ENCODE data around the gene PDZD11.
A peak's percentile ranks its signal among the peaks of the same experiment; 100 is the strongest.
"Not testable (repeated sequence)": the region's sequence is repeated elsewhere in the genome, so short reads cannot be mapped to it uniquely, and the experiment has no call there.

PDZD11 gene, protein sequence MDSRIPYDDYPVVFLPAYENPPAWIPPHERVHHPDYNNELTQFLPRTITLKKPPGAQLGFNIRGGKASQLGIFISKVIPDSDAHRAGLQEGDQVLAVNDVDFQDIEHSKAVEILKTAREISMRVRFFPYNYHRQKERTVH

DNA sequence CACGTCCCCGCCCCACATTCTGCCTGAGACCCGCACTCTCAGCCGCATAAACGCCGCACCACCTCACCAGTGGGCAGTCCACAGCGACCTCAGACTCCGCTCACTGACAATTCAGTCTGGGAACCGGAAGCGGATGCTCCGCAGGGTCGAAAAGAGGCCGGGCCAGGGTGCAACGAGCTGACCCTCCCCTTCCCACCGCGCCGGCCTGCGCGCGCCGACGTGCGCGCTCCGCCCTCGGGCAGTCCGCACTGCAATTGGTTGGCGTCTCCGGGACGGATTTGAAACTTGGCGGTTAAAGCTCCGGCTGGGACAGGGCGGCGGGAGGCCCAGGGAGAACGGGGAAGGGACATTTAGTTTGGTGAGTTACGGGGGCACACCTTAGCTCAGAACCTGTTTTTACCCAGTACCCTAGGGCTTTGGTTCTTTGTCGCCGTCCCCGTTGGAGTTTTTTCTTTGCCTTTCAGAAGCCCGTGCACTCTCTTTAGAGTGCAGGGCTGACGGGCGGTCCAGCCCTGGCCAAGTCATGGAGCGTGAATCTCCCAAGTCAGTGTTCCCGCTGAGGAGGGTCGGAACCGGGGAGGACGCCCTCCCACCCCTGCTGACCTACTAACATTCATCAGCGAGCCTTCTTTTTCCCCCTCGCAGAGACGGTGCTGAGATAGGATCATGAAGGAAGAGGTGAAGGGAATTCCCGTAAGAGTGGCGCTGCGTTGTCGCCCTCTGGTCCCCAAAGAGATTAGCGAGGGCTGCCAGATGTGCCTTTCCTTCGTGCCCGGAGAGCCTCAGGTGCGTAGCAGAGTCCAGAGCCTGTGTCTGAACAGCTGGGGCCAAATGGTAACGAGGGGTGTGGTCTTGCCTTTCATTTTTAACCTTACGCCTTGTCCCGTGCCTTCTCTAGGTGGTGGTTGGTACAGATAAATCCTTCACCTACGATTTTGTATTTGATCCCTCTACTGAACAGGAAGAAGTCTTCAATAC, at the start of gene PDZD11, which contains the start of gene KIF4A:
PDZD11 (minus strand) TSS at position 135 of the 978 bp plus-strand sequence. CDS start 586 bp downstream, outside the sequence.
KIF4A (plus strand) TSS at position 312 of the 978 bp plus-strand sequence; CDS start at position 667, 355 bp downstream.
- peak; percentile 43 for DNase-seq (ENCODE audit: low read depth)
- TF ChIP-seq, protein P1, sequence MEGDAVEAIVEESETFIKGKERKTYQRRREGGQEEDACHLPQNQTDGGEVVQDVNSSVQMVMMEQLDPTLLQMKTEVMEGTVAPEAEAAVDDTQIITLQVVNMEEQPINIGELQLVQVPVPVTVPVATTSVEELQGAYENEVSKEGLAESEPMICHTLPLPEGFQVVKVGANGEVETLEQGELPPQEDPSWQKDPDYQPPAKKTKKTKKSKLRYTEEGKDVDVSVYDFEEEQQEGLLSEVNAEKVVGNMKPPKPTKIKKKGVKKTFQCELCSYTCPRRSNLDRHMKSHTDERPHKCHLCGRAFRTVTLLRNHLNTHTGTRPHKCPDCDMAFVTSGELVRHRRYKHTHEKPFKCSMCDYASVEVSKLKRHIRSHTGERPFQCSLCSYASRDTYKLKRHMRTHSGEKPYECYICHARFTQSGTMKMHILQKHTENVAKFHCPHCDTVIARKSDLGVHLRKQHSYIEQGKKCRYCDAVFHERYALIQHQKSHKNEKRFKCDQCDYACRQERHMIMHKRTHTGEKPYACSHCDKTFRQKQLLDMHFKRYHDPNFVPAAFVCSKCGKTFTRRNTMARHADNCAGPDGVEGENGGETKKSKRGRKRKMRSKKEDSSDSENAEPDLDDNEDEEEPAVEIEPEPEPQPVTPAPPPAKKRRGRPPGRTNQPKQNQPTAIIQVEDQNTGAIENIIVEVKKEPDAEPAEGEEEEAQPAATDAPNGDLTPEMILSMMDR (IDR thresholded peaks at IDR 0.05; ENCODE audit: low read depth, low read length, missing control alignments), result no peak
- in situ Hi-C loops (cut with HindIII; ENCODE audit: low sequenced_read_pairs), result no loop called here
- H3K4me3 ChIP-seq (ENCODE audit: low read depth, low read length), result peak within 1 kb of the TSS; percentile 60

DNA sequence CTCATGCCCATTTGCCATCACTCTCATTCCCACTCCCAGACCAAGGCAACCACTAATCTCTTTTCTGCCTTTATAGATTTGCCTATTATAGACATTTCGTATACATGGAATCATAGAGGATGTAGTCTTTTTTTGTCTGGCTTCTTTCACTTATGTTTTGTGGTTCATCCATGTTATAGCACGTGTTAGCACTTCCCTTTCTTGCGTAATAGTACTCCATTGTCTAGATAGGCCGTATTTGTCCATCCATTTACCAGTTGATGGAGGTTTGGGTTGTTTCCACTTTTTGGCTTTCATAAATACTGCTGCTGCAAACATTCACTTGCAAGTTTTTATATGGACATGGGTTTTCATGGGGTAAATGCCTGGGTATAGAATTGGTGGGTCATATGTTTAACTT, 48.6 kb upstream of the PDZD11 start:
- DNase-seq (ENCODE audit: low read depth), result no peak
- in situ Hi-C loops (cut with HindIII; ENCODE audit: low sequenced_read_pairs), result no loop called here
- TF ChIP-seq, protein P1 (IDR thresholded peaks at IDR 0.05; ENCODE audit: low read depth, low read length, missing control alignments), result no peak
- H3K4me3 ChIP-seq (ENCODE audit: low read depth, low read length), result no peak overlapping the region

DNA sequence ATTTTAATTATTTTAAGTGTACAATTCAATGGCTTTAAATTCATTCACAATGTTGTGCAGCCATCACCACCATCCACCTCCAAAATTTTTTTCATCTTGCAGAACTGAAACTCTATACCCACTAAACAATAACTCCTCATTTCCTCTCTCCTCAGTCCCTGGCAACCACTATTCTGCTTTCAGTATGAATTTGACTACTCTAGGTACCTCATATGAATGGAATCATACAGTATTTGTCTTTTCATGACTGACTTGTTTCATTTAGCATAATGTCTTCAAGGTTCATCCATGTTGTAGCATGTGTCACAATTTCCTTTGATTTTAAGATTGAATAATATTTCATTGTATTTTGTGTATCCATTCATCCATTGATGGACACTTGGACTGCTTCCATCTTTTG, 47.0 kb upstream of the PDZD11 start:
- TF ChIP-seq, protein P1 (IDR thresholded peaks at IDR 0.05; ENCODE audit: low read depth, low read length, missing control alignments), result no peak
- H3K4me3 ChIP-seq (ENCODE audit: low read depth, low read length), result no peak overlapping the region
- no peak for DNase-seq (ENCODE audit: low read depth)
- in situ Hi-C loops (cut with HindIII; ENCODE audit: low sequenced_read_pairs), result no loop called here

DNA sequence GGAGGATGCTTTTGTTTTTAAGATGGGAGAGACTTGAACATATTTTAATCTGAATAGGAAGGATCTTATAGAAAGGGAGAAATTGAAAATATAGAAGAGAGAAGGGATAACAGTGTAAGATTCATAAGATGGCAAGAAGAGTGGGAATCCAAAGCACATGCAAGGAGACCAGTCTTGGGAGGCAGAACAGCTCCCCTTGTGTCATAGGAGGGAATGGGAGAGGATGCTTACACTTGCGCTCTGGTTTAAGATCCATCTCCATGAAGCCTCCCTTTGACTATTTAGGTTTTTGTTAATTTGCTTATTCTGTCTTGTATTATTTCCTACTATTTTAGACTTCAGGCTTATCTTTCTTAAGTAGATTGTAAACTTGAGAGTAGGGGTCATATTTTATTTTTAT, 42.9 kb upstream of the PDZD11 start:
- TF ChIP-seq, protein P1 (IDR thresholded peaks at IDR 0.05; ENCODE audit: low read depth, low read length, missing control alignments), result peak; percentile 34
- H3K4me3 ChIP-seq (ENCODE audit: low read depth, low read length), result no peak overlapping the region
- no peak for DNase-seq (ENCODE audit: low read depth)
- in situ Hi-C loops (cut with HindIII; ENCODE audit: low sequenced_read_pairs), result no loop called here

DNA sequence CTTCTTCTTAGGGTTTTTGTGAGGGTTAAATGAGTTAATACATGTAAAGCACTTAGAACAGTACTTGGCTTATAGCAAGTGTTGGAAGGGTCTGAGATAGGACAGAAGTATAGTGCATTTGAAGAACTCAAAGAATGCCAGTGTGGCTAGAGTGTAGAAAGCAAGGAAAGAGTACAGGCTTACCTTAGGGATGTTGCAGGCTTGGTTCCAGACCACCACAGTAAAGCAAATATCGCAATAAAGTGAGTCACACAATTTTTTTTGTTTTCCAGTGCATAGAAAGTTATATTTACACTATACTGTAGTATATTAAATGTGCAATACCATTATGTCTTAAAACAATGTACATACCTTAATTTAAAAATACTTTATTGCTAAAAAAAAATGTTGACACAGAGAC, 41.4 kb upstream of the PDZD11 start:
- in situ Hi-C loops (cut with HindIII; ENCODE audit: low sequenced_read_pairs), result no loop called here
- peak; percentile 19 for DNase-seq (ENCODE audit: low read depth)
- H3K4me3 ChIP-seq (ENCODE audit: low read depth, low read length), result no peak overlapping the region
- TF ChIP-seq, protein P1 (IDR thresholded peaks at IDR 0.05; ENCODE audit: low read depth, low read length, missing control alignments), result no peak

DNA sequence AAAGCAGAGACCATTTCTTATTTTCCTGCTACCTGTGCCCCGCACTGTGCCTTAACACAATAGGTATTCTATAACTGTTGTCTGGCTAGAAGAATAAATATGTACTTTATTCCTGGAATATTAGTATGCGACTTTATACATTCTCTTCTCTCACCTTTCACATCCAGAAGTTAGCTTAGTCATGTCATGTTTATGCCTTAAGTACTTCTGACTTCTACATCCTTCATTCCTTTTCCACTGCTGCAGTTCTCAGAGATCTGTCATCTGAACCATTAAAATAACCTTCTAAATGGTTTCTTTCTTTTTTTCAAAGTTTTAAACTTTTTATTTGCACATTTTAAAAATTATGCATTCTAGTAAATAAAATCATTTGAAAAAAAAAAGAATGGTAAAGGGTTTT, 34.6 kb upstream of the PDZD11 start:
- TF ChIP-seq, protein P1 (IDR thresholded peaks at IDR 0.05; ENCODE audit: low read depth, low read length, missing control alignments), result no peak
- no peak for DNase-seq (ENCODE audit: low read depth)
- H3K4me3 ChIP-seq (ENCODE audit: low read depth, low read length), result no peak overlapping the region
- in situ Hi-C loops (cut with HindIII; ENCODE audit: low sequenced_read_pairs), result no loop called here

DNA sequence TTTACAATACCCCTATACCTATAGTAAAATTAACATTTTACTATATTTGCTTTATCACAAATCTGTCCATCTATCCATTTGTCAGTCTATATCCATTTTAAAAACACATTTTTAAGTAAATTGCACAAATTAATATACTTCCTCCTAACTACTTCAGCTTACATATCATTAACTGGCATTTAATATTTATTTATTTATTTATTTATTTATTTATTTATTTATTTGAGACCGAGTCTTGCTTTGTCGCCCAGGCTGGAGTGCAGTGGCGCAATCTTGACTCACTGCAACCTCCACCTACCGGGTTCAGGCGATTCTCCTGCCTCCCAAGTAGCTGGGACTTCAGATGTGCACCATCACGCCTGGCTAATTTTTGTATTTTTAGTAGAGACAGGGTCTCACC, 33.9 kb upstream of the PDZD11 start:
- DNase-seq (ENCODE audit: low read depth); H3K4me3 ChIP-seq (ENCODE audit: low read depth, low read length); in situ Hi-C loops (cut with HindIII; ENCODE audit: low sequenced_read_pairs): not testable (repeated sequence)
